ENCODE results near the gene RBM15.

RBM15 gene

GRCh38 chr1:110316735-110317134 lies 22.4 kb upstream of the RBM15 start:
- Histone ChIP-seq H3K4me3 (replicated peaks; ENCODE audit: low read depth, low read length) (no peak overlapping the region), H3K27me3 (replicated peaks; ENCODE audit: control insufficient read depth, insufficient read depth, low read length) (no peaks in the 10 kb centered on the region), H3K36me3 (ENCODE audit: control insufficient read depth, insufficient read depth, low read length) (no peaks in the 10 kb centered on the region)
- TF ChIP-seq, protein P1, sequence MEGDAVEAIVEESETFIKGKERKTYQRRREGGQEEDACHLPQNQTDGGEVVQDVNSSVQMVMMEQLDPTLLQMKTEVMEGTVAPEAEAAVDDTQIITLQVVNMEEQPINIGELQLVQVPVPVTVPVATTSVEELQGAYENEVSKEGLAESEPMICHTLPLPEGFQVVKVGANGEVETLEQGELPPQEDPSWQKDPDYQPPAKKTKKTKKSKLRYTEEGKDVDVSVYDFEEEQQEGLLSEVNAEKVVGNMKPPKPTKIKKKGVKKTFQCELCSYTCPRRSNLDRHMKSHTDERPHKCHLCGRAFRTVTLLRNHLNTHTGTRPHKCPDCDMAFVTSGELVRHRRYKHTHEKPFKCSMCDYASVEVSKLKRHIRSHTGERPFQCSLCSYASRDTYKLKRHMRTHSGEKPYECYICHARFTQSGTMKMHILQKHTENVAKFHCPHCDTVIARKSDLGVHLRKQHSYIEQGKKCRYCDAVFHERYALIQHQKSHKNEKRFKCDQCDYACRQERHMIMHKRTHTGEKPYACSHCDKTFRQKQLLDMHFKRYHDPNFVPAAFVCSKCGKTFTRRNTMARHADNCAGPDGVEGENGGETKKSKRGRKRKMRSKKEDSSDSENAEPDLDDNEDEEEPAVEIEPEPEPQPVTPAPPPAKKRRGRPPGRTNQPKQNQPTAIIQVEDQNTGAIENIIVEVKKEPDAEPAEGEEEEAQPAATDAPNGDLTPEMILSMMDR (IDR thresholded peaks at IDR 0.05; ENCODE audit: insufficient read depth, low read length, poor library complexity, severe bottlenecking) = no peak
- DNase-seq (ENCODE audit: extremely low read depth, insufficient read length) = no peak

DNA sequence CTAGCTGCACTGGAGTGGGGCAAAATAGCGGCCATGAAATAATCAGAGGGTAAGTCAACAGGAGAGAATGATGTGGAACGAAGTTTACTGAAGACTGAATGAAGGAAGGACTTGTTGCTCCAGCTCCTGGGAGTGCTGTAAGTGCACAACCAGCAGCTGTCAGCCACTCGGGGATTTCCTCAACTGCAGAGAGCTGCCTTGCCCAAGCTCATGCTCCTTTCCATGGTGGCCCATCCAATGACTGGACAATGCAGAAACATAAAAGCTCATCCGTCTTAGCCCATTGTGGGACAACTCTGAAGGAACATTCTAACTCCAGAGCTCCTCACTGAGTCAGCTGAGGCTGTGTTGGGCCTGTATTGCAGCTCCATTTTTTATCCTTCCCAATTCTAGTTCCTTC lies 21.1 kb upstream of the RBM15 start:
- Histone ChIP-seq H3K4me3 (replicated peaks; ENCODE audit: low read depth, low read length) (no peak overlapping the region), H3K36me3 (ENCODE audit: control insufficient read depth, insufficient read depth, low read length) (no peaks in the 10 kb centered on the region), H3K27me3 (replicated peaks; ENCODE audit: control insufficient read depth, insufficient read depth, low read length) (no peaks in the 10 kb centered on the region)
- TF ChIP-seq, protein P1 (IDR thresholded peaks at IDR 0.05; ENCODE audit: insufficient read depth, low read length, poor library complexity, severe bottlenecking) = no peak
- DNase-seq (ENCODE audit: extremely low read depth, insufficient read length) = no peak

- Histone ChIP-seq H3K4me3 (replicated peaks; ENCODE audit: low read depth, low read length) (no peak overlapping the region), H3K27me3 (replicated peaks; ENCODE audit: control insufficient read depth, insufficient read depth, low read length) (no peaks in the 10 kb centered on the region), H3K36me3 (ENCODE audit: control insufficient read depth, insufficient read depth, low read length) (no peaks in the 10 kb centered on the region)
- TF ChIP-seq, protein P1 (IDR thresholded peaks at IDR 0.05; ENCODE audit: insufficient read depth, low read length, poor library complexity, severe bottlenecking) = no peak
- DNase-seq (ENCODE audit: extremely low read depth, insufficient read length) = no peak
Observed at GRCh38 chr1:110319332-110320167, 19.6 kb upstream of the RBM15 start.

DNA sequence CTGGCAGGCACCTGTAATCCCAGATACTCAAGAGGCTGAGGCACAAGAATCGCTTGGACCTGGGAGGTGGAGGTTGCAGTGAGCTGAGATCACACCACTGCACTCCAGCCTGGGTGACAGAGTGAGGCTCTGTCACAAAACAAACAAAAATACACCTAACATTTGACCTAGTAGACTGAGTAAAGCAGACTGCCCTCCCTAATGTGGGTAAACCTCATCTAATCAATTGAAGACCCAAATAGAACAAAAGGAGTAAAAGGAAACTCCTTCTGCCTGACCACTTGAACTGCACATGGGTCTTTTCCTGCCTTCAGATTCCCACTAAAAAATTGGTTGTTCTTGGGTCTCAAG lies 19.0 kb upstream of the RBM15 start:
- no peak overlapping the region for H3K4me3 ChIP-seq (replicated peaks; ENCODE audit: low read depth, low read length)
- H3K27me3 ChIP-seq (replicated peaks; ENCODE audit: control insufficient read depth, insufficient read depth, low read length) = no peaks in the 10 kb centered on the region
- no peak for DNase-seq (ENCODE audit: extremely low read depth, insufficient read length)
- TF ChIP-seq, protein P1 (IDR thresholded peaks at IDR 0.05; ENCODE audit: insufficient read depth, low read length, poor library complexity, severe bottlenecking) = no peak
- H3K36me3 ChIP-seq (ENCODE audit: control insufficient read depth, insufficient read depth, low read length) = no peaks in the 10 kb centered on the region

DNA sequence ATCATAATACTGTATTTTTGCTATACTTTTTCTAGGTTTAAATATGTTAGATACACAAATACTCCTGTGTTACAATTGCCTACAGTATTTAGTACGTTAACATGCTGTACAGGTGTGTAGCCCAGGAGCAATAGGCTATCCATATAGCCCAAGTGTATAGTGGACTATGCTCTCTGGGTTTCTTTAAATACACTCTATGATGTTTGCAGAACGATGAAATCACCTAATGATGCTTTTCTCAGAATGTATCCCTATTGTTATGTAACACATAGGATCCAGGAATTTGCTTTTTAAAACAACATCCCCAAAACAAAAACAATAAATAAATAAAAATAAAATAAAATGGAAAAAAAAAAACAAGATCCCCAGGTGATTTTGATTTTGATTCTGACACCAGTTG lies 18.1 kb upstream of the RBM15 start:
- Histone ChIP-seq H3K27me3 (replicated peaks; ENCODE audit: control insufficient read depth, insufficient read depth, low read length) (no peaks in the 10 kb centered on the region), H3K4me3 (replicated peaks; ENCODE audit: low read depth, low read length) (no peak overlapping the region), H3K36me3 (ENCODE audit: control insufficient read depth, insufficient read depth, low read length) (no peaks in the 10 kb centered on the region)
- TF ChIP-seq, protein P1 (IDR thresholded peaks at IDR 0.05; ENCODE audit: insufficient read depth, low read length, poor library complexity, severe bottlenecking) = no peak
- no peak for DNase-seq (ENCODE audit: extremely low read depth, insufficient read length)
